Lower lobe of right lung (tissue), 2 donors: ENCODE data around the gene KRT80. TPM values are rescaled to one million over a fixed set of nuclear protein-coding genes. Genes with fewer than 3 reads are reported as not detected.

Experiments
- ATAC-seq, 2 donors: fragments of 200-7000 bp; cut with Tn5 transposase; one replicate each; pipeline ENCODE4 v1.9.1; 2020 to 2022; ENCODE audit warnings: mild to moderate bottlenecking in 2 of 2, moderate library complexity in 2 of 2
- DNase-seq: peaks from one replicate; pipeline ENCODE4 v3.0.0-alpha.2; 2020
- H3K27ac ChIP-seq: fragments of 200-600 bp; one replicate; pipeline ENCODE4 v1.8.0; 2022
- H3K27me3 ChIP-seq: fragments of 200-600 bp; one replicate; pipeline ENCODE4 v1.8.0; 2022; ENCODE audit warnings: low read depth
- H3K36me3 ChIP-seq: fragments of 200-600 bp; one replicate; pipeline ENCODE4 v1.8.0; 2022; ENCODE audit warnings: mild to moderate bottlenecking
- H3K4me1 ChIP-seq: fragments of 200-600 bp; one replicate; pipeline ENCODE4 v1.8.0; 2022
- H3K4me3 ChIP-seq: fragments of 200-600 bp; one replicate; pipeline ENCODE4 v1.8.0; 2022; ENCODE audit warnings: mild to moderate bottlenecking
- H3K9me3 ChIP-seq: fragments of 200-600 bp; one replicate; pipeline ENCODE4 v1.8.0; 2022
- intact Hi-C: fragments of 100-400 bp; cut with DNase I; formaldehyde crosslinking; loops from one replicate; pipeline ENCODE4 v1.11.0; 2022
- total RNA-seq: library from RNA; stranded (reverse); fragmentation: NEBNext Ultra II Directional; extraction: Animal tissue kit (Norgen Biotek cat#: 25700); gene quantifications from one replicate; pipeline ENCODE4 v1.2.1, GENCODE V29; 2021
- TF ChIP-seq, protein P1 (sequence below): fragments of 200-600 bp; IDR thresholded peaks from one replicate; pipeline ENCODE4 v1.8.0; 2022; ENCODE audit warnings: antibody characterized with exemption, mild to moderate bottlenecking
- donor health status: DM: no; HTN: yes; CAD: no; lungs with severe emphysema.

Gene KRT80
- total RNA-seq, 1 donor from 2014 or later = 3.0 TPM

DNA sequence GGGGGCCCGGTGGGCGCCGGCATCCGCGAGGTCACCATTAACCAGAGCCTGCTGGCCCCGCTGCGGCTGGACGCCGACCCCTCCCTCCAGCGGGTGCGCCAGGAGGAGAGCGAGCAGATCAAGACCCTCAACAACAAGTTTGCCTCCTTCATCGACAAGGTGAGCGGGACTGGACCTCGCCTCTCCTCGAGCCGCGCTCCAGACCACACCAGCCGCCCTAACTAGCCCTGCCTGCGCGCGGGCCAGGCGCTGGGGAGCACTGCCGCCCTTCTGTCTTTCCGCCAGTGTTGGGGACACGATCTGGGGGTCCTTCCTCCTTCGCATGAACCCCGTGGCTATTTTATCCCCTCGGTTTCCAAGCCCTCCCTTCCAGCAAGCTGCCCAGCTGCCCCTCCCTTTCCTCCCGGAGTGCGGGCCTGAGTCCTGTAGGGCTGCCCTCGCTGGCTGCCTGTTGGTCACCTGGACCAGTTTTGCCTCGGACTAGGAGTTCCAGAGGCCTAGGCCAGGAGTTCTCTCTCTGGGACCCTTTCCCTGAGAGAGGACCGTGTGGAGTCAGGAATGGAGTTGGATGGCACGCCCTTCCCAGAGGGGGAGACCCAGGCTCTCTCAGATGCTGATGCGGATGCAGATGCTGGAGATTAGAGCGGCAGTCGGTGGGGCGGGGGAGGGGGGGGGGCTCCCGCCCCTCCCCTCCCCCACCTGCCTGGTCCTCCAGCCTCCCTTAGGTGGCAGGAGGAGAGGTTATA is 41.8 kb upstream of the KRT80 start:
- H3K4me1 ChIP-seq = peaks cover 20% of the 10 kb centered on the region
- TF ChIP-seq, protein P1, sequence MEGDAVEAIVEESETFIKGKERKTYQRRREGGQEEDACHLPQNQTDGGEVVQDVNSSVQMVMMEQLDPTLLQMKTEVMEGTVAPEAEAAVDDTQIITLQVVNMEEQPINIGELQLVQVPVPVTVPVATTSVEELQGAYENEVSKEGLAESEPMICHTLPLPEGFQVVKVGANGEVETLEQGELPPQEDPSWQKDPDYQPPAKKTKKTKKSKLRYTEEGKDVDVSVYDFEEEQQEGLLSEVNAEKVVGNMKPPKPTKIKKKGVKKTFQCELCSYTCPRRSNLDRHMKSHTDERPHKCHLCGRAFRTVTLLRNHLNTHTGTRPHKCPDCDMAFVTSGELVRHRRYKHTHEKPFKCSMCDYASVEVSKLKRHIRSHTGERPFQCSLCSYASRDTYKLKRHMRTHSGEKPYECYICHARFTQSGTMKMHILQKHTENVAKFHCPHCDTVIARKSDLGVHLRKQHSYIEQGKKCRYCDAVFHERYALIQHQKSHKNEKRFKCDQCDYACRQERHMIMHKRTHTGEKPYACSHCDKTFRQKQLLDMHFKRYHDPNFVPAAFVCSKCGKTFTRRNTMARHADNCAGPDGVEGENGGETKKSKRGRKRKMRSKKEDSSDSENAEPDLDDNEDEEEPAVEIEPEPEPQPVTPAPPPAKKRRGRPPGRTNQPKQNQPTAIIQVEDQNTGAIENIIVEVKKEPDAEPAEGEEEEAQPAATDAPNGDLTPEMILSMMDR = no peak
- no peaks in the 10 kb centered on the region for H3K9me3 ChIP-seq
- peak overlapping the region; percentile 51 for H3K4me3 ChIP-seq
- intact Hi-C loops = no loop called here
- H3K27me3 ChIP-seq = peaks cover 20% of the 10 kb centered on the region
- peak overlapping the region; percentile 85 for H3K27ac ChIP-seq
- DNase-seq (no peak), ATAC-seq (no peak)
- no peaks in the 10 kb centered on the region for H3K36me3 ChIP-seq

DNA sequence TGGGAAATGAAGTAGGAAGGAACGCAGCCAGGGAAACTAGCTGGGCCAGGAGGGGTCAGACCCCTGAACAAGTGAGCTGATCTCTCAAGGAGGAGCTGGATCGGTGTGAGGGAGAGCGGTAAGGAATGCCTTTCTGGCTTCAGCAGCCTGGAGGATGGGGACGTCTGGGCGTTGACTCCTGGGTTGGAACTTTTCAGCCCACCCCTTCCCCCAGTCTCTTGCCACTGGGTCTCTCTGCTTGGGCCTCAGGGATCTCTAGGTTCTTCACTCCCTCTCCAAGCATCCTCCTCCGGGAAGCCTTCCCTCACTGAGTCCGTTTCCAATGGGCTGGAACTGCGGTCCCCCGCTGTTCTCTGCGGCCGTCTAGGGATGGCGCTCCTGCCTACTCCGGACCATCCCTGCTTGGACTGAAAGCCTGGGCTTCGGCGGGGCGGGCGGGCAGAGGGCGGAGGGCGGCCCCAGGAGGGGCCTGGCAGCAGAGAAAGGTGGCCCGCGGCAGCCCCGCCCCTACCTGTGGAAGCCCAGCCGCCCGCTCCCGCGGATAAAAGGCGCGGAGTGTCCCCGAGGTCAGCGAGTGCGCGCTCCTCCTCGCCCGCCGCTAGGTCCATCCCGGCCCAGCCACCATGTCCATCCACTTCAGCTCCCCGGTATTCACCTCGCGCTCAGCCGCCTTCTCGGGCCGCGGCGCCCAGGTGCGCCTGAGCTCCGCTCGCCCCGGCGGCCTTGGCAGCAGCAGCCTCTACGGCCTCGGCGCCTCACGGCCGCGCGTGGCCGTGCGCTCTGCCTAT is 41.1 kb upstream of the KRT80 start, which contains the start of gene KRT7:
Gene KRT7, plus strand, starts transcription at position 570 of the 788 bp plus-strand sequence. Its CDS starts 54 bp downstream, at position 624.
- TF ChIP-seq, protein P1 = no peak
- peaks cover 20% of the 10 kb centered on the region for H3K27me3 ChIP-seq
- intact Hi-C loops = no loop called here
- peak within 1 kb of the TSS; percentile 85 for H3K27ac ChIP-seq
- DNase-seq (peak; percentile 88), ATAC-seq (peak; percentile 78 to 81)
- peaks cover 19% of the 10 kb centered on the region for H3K4me1 ChIP-seq
- H3K36me3 ChIP-seq = no peaks in the 10 kb centered on the region
- H3K4me3 ChIP-seq = peak within 1 kb of the TSS; percentile 51
- H3K9me3 ChIP-seq = no peaks in the 10 kb centered on the region

DNA sequence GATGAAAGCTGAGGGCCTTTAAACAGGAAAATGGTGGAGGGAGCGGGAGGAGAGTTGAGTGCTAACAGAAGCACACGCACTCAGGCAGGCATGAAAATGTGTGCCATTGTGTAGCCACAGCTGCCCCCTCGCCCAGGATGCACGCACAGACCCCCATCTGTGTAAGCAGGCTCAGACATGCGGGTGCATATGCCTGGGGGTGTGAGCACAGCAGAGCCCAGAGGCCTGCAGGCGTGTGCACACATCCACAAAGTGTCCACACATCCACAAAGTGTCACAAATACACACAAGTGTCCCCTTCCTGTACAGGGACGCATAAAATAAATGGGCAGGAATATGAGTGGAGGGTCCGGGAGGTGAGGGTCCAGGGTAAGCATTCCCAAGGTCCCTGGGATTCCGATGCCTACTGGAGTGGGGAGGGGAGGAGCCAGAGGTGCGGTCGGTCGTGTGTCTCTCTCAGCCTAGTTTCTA is 40.4 kb upstream of the KRT80 start:
- Histone ChIP-seq H3K27me3 (peaks cover 20% of the 10 kb centered on the region), H3K9me3 (no peaks in the 10 kb centered on the region), H3K4me1 (peaks cover 19% of the 10 kb centered on the region), H3K36me3 (no peaks in the 10 kb centered on the region), H3K27ac (peak overlapping the region; percentile 85), H3K4me3 (peak overlapping the region; percentile 51)
- intact Hi-C loops = no loop called here
- DNase-seq = no peak
- ATAC-seq = peak; percentile 6 to 7
- TF ChIP-seq, protein P1 = no peak

DNA sequence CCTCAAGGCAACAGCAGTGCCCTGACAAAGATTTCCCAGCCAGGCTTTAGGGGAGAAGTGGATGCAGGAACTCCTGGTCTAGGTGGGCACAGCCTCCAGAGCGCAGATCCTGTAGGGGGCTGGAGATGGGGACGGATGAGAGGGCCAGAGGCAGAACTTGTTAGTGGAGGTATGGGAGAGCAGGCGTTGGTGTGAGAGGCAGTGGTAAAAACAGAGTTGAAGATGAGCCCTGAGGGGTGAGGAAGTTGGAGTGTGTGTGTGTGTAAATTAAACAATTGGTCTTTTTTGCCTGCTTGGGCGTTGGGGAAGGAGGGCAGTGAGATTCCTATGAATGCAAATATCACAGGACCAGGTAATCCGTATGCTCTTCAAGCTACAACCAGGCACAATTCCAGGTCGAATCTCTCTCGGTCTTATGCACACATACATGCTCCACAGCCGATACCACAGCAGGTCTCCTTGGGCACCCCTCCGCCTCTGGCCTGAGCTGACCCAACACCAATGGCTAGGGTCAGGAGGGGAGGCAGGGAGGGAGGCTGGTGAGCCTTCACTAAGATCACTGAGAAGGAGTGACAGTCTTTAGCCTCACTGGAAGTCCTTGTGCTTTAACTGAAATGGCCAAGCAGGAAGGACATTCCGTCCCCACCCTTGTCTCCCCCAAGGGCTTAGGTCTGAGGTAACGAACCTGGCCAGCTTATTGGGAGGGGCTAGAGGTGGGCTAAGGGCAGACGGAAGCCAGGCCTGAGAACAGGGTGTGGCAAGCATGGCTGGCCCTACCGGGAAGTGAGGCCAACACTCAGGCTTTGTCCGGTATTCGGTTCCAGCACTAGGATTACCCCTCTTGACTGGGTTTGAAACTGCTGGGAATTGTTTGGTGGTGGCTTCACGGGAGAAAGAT is 39.7 kb upstream of the KRT80 start:
- H3K4me1 ChIP-seq = peaks cover 19% of the 10 kb centered on the region
- DNase-seq = peak; percentile 78
- intact Hi-C loops = no loop called here
- ATAC-seq = peak; percentile 74 to 83
- H3K4me3 ChIP-seq = no peak overlapping the region
- no peaks in the 10 kb centered on the region for H3K36me3 ChIP-seq
- peaks cover 20% of the 10 kb centered on the region for H3K27me3 ChIP-seq
- H3K27ac ChIP-seq = peak overlapping the region; percentile 85
- TF ChIP-seq, protein P1 = no peak
- H3K9me3 ChIP-seq = no peaks in the 10 kb centered on the region
